Measurements from ENCODE around the gene CRISPLD2.

The CRISPLD2 gene

DNA sequence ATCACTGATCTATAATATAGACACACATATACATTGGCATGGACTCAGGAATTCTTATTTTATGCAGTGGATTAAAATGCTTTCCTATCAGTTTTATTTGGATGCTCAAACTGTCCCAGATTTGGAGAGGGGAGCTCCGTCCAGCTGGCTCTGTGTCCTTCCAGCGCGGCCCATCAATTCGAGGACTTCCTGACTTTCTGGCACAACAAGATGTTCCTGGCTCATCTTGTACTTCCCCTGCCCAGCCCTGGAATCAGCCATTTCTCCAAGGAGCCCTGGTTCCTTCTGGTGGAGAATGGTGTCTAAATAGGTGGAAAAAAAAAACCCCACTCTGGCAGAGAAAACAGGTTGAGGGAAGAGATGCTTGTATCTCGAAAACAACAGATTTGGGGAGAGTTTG lies 94.5 kb downstream of the CRISPLD2 start:
- ChIA-PET CTCF (no interaction called here), POLR2A (no interaction called here)
- TF ChIP-seq ARNT (IDR thresholded peaks at IDR 0.05) (no peak), TARDBP (IDR thresholded peaks at IDR 0.05) (no peak), SP1 (IDR thresholded peaks at IDR 0.05) (no peak), SUZ12 (IDR thresholded peaks at IDR 0.05) (no peak), FOXM1 (IDR thresholded peaks at IDR 0.05; ENCODE audit: borderline replicate concordance) (no peak), LEF1 (IDR thresholded peaks at IDR 0.05; ENCODE audit: borderline replicate concordance) (no peak)
- TF ChIP-seq, protein P1, sequence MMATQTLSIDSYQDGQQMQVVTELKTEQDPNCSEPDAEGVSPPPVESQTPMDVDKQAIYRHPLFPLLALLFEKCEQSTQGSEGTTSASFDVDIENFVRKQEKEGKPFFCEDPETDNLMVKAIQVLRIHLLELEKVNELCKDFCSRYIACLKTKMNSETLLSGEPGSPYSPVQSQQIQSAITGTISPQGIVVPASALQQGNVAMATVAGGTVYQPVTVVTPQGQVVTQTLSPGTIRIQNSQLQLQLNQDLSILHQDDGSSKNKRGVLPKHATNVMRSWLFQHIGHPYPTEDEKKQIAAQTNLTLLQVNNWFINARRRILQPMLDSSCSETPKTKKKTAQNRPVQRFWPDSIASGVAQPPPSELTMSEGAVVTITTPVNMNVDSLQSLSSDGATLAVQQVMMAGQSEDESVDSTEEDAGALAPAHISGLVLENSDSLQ (IDR thresholded peaks at IDR 0.05), result no peak
- DNase-seq (ENCODE audit: extremely low spot score), result no peak

DNA sequence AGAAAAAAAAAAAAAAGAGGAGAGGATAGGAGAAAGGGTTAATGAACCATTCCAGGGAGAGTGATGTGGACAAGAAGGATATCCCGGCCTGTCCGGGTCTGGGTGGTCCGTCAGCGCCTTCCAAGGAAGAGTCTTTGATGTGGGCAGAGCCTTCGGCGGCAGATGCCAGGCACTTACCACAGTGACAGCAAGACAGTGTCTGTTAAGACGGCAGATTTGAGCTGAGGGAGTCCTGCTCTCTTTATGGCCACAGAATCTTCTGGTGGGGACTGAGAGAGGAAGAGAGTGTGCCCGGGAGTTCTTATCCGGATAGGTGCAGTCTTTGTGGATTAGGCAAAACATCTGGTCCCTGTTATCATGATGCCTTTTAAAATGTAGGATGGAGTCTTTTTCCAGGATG lies 96.4 kb downstream of the CRISPLD2 start:
- CTCF ChIA-PET, result interaction anchor here (0.9 kb wide), 1 partner anchor 9 kb away, joined by 4 read pairs; no protein-coding TSS in a partner anchor
- POLR2A ChIA-PET, result no interaction called here

DNA sequence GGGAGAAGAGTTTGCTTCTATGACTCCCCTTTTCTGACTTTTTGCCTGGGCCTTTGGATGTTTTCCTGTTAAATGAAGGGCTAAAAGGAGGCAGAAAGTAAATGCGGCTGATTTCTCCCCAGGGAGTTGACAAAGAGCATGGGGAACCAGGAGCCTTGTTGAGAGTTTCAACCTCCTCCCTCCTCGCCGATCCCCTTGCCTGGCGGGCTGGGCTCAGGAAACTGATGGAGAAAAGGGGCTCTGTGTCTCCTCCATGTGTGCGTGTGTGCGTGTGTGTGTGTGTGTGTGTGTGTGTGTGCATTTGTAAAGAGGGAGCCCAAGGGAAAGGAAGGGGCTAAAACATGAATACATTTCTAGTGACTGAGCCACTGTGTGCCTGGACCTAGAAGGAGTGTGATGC lies 97.1 kb downstream of the CRISPLD2 start:
- DNase-seq (ENCODE audit: extremely low spot score), result no peak
- ChIA-PET POLR2A (no interaction called here), CTCF (interaction anchor here (0.6 to 0.9 kb wide), 2 partner anchors 9 to 55 kb away, joined by 3 to 4 read pairs; no protein-coding TSS in a partner anchor)
- TF ChIP-seq FOXK2 (IDR thresholded peaks at IDR 0.05) (no peak), CTBP1 (IDR thresholded peaks at IDR 0.05; ENCODE audit: borderline replicate concordance) (no peak), ARNT (IDR thresholded peaks at IDR 0.05) (no peak)
- TF ChIP-seq, protein P1 (IDR thresholded peaks at IDR 0.05), result no peak

More for the DNA sequence above, 96.4 kb downstream of the CRISPLD2 start:
- DNase-seq (ENCODE audit: extremely low spot score), result no peak
- TF ChIP-seq ZNF384 (IDR thresholded peaks at IDR 0.05), result no peak
- TF ChIP-seq L3MBTL2 (conservative IDR thresholded peaks at IDR 0.05), result no peak

DNA sequence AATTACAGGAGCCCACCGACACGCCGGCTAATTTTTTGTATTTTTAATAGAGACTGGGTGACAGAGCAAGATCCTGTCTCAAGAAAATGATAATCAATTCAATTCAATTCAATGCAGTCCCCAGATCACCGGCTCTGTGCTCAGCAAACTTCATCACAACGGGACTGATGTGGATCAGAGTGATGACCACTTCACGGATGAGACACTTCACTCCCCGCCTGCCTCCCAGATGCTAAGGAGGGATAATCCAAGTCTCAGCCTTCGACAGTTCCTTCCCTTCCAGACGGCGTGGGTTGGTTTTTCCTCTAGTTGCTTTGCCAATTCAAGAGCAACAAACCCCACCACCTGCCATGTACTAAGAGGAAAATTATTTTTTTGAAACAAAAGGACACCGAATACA lies 97.7 kb downstream of the CRISPLD2 start:
- TF ChIP-seq FOXA1 (IDR thresholded peaks at IDR 0.05) (no peak), SUZ12 (IDR thresholded peaks at IDR 0.05) (no peak), SP1 (IDR thresholded peaks at IDR 0.05) (no peak), ARNT (IDR thresholded peaks at IDR 0.05) (no peak), L3MBTL2 (conservative IDR thresholded peaks at IDR 0.05) (no peak), CTBP1 (IDR thresholded peaks at IDR 0.05; ENCODE audit: borderline replicate concordance) (no peak), HDGF (IDR thresholded peaks at IDR 0.05; ENCODE audit: borderline replicate concordance) (no peak), FOXK2 (IDR thresholded peaks at IDR 0.05) (no peak), ZNF384 (IDR thresholded peaks at IDR 0.05) (no peak), BHLHE40 (IDR thresholded peaks at IDR 0.05; ENCODE audit: borderline replicate concordance) (no peak), ELF4 (IDR thresholded peaks at IDR 0.05) (no peak), TARDBP (IDR thresholded peaks at IDR 0.05) (no peak), NFRKB (IDR thresholded peaks at IDR 0.05) (no peak), LEF1 (IDR thresholded peaks at IDR 0.05; ENCODE audit: borderline replicate concordance) (no peak), FOXM1 (IDR thresholded peaks at IDR 0.05; ENCODE audit: borderline replicate concordance) (no peak)
- TF ChIP-seq, protein P1 (IDR thresholded peaks at IDR 0.05), result no peak
- DNase-seq (ENCODE audit: extremely low spot score), result no peak
- ChIA-PET CTCF (no interaction called here), POLR2A (no interaction called here)

DNA sequence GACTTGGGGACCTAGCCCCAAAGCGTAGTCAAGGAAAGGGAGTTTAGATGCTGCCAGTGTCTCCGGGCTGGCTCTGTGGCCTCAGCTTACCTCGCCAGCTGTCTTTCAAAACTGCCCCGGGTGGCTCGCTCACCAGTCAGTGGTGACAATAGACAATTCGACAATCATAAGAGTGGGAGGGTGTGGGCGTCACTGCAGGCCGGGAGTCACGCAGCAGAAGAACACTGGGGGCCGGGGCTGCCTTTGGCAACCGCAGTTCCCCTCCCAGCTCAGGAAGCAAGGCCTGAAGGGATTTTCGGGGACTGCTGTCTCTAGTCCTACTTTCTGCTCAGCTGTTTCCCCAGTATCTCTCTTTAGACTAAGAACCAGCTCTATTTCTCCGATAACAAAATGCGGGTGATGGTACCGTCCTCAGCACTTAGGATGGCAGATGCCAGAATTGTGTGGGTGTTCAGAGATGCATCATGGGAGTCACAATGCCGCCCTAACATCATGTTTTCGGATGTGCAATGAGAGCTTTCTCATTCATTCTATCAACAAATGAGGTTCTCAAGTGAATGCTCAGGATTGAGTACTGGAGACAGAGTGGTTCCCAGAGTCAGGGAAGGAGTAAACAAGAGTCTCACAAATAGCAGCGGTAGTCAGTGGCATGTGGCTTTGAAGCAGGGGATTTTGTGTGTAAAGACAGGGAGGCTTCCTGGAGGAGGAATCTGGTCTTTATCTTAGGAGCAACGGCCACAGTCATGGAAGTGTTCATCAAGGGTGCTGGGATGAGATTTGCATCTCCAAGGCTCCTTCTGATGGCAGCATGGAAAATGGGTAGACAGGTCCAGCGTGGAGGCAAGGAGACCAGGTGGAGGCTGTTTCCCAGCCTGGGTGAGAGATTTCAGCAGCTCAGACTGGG lies 98.5 kb downstream of the CRISPLD2 start:
- CTCF ChIA-PET, result interaction anchor here (1.1 kb wide), 1 partner anchor 53 kb away, joined by 4 read pairs; no protein-coding TSS in a partner anchor
- DNase-seq (ENCODE audit: extremely low spot score), result no peak
- POLR2A ChIA-PET, result no interaction called here
- TF ChIP-seq LEF1 (IDR thresholded peaks at IDR 0.05; ENCODE audit: borderline replicate concordance) (no peak), SP1 (IDR thresholded peaks at IDR 0.05) (no peak), CTBP1 (IDR thresholded peaks at IDR 0.05; ENCODE audit: borderline replicate concordance) (no peak), FOXM1 (IDR thresholded peaks at IDR 0.05; ENCODE audit: borderline replicate concordance) (no peak), ZNF384 (IDR thresholded peaks at IDR 0.05) (no peak), SUZ12 (IDR thresholded peaks at IDR 0.05) (no peak), ELF4 (IDR thresholded peaks at IDR 0.05) (no peak), BHLHE40 (IDR thresholded peaks at IDR 0.05; ENCODE audit: borderline replicate concordance) (no peak), FOXK2 (IDR thresholded peaks at IDR 0.05) (no peak), NFRKB (IDR thresholded peaks at IDR 0.05) (no peak), HDGF (IDR thresholded peaks at IDR 0.05; ENCODE audit: borderline replicate concordance) (no peak), L3MBTL2 (conservative IDR thresholded peaks at IDR 0.05) (no peak), FOXA1 (IDR thresholded peaks at IDR 0.05) (no peak), ARNT (IDR thresholded peaks at IDR 0.05) (no peak), TARDBP (IDR thresholded peaks at IDR 0.05) (no peak)
- TF ChIP-seq, protein P1 (IDR thresholded peaks at IDR 0.05), result no peak

DNA sequence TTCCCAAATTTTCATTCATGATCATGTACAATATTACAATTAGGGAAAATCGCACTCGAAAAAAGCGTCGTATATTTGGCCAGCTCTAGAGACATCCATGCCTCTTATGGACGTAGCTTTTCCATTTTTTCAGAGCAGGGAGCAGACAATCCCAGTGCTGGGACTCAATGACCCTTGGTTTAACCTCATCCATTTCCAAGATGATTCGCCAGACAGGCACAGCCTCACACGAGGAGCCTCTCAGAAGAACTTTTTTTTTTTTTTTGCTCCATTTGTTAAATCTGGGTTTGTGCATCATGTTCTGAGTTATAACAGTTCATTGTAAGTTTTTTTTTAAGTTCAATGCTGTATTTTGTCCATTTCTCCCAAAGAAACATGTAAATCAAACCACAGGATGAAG lies 99.5 kb downstream of the CRISPLD2 start:
- no peak for DNase-seq (ENCODE audit: extremely low spot score)
- TF ChIP-seq FOXK2 (IDR thresholded peaks at IDR 0.05), result no peak
- no peak for TF ChIP-seq ZNF384 (IDR thresholded peaks at IDR 0.05)
- TF ChIP-seq BHLHE40 (IDR thresholded peaks at IDR 0.05; ENCODE audit: borderline replicate concordance), result no peak
- no peak for TF ChIP-seq FOXM1 (IDR thresholded peaks at IDR 0.05; ENCODE audit: borderline replicate concordance)
- no peak for TF ChIP-seq ARNT (IDR thresholded peaks at IDR 0.05)
- no peak for TF ChIP-seq LEF1 (IDR thresholded peaks at IDR 0.05; ENCODE audit: borderline replicate concordance)
- TF ChIP-seq HDGF (IDR thresholded peaks at IDR 0.05; ENCODE audit: borderline replicate concordance), result no peak
- CTCF ChIA-PET, result interaction anchor here (1.1 to 1.3 kb wide), 2 partner anchors 33 to 52 kb away, joined by 3 to 4 read pairs; no protein-coding TSS in a partner anchor
- POLR2A ChIA-PET, result no interaction called here
